ENCODE measurements around the gene TPSAB1. TPM values are rescaled to one million over a fixed set of nuclear protein-coding genes. Genes with fewer than 3 reads are reported as not detected.
"Not testable (repeated sequence)": the region's sequence is repeated elsewhere in the genome, so short reads cannot be mapped to it uniquely, and the experiment has no call there.

The TPSAB1 gene
- total and polyA plus RNA-seq, 8 donors = 1.1 to 17.0 (median 4.9) TPM

DNA sequence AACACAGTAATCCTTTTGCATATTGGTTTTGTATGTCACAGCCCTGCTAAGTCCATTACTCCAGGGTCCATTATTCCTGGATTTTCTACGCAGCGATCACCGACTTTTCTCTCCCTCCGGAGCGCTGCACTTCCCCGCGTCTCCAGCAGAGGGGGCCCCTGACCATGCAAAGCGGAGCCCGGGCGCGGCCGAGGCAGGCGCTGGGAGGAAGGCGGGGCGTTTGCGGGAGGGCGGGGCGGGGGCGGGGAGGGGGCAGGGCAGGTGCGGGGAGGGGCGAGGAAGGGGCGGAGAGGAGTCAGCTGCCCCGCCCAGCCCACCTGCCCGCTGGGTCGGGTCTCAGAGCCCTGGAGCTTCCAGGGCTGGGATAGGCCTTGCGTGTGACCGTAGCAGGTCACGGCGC, 3.8 kb upstream of the TPSAB1 start:
- H3K9me3 ChIP-seq; H3K4me1 ChIP-seq; DNase-seq; H3K27me3 ChIP-seq; H3K4me3 ChIP-seq; intact Hi-C loops (cut with DNase I); H3K27ac ChIP-seq; FAIRE-seq; H3K36me3 ChIP-seq: not testable (repeated sequence)
- no CpG with 5 or more reads among the region's 29 CpGs for WGBS, 2 donors
- peak; percentile 78 to 96 (median 88) for ATAC-seq

DNA sequence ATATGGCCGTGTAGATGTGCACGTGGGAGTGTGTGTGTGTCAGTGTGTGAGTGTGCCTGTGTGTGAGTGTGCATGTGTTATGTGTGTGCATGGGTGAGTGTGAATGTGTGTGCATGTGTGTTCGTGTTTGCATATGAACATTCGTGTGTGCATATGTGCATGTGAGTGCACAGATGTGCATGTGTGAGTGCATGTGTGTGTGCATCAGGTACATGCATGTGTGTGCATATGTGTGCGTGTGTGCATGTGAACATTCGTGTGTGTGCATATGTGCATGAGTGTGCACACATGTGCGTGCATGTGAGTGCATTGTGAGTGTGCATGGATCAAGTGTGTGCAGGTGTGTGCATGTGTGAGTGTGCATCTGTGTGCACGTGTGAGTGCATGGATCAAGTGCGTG, 2.5 kb upstream of the TPSAB1 start:
- H3K36me3 ChIP-seq = no peaks in the 10 kb centered on the region
- TF ChIP-seq, protein P1, sequence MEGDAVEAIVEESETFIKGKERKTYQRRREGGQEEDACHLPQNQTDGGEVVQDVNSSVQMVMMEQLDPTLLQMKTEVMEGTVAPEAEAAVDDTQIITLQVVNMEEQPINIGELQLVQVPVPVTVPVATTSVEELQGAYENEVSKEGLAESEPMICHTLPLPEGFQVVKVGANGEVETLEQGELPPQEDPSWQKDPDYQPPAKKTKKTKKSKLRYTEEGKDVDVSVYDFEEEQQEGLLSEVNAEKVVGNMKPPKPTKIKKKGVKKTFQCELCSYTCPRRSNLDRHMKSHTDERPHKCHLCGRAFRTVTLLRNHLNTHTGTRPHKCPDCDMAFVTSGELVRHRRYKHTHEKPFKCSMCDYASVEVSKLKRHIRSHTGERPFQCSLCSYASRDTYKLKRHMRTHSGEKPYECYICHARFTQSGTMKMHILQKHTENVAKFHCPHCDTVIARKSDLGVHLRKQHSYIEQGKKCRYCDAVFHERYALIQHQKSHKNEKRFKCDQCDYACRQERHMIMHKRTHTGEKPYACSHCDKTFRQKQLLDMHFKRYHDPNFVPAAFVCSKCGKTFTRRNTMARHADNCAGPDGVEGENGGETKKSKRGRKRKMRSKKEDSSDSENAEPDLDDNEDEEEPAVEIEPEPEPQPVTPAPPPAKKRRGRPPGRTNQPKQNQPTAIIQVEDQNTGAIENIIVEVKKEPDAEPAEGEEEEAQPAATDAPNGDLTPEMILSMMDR (IDR thresholded peaks at IDR 0.05) = no peak
- H3K27me3 ChIP-seq = no peaks in the 10 kb centered on the region
- H3K27ac ChIP-seq = no peak overlapping the region
- no peak for ATAC-seq
- H3K9me3 ChIP-seq = no peaks in the 10 kb centered on the region
- no peak for FAIRE-seq
- WGBS, 2 donors = 50 to 68% methylated on average over 9 of the region's 9 CpGs
- no peak overlapping the region for H3K4me3 ChIP-seq
- intact Hi-C loops (cut with DNase I) = no loop called here
- no peaks in the 10 kb centered on the region for H3K4me1 ChIP-seq
- DNase-seq = peak in 2 of 6 donors; percentile 4 to 11

DNA sequence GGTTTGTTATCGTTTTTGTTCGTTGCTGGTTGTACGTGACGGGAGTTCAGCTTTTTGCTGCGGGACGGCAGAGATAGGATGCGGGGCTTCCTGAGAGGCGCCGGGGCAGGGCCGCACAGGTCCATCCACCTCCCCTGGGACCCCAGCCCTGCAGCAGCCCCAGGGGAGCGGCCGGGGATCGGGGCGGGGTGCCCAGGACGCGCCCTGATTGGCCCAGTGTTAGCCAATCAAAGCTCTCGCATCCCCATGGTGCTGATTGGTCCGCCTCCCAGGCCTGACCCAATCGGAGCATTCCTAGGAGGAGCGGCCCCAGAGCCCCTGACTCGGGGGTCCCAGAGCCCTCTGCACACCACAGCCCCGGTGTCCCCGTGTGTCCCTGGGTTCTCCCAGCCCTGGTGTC, 1.6 kb upstream of the TPSAB1 start:
- DNase-seq = peak in 2 of 6 donors; percentile 4 to 19
- 57 to 59% methylated on average over 10 to 19 of the region's 23 CpGs for WGBS, 2 donors

GRCh38 chr16:1239575-1239974, 930 bp upstream of the TPSAB1 start:
- ATAC-seq; H3K4me1 ChIP-seq; FAIRE-seq; H3K4me3 ChIP-seq; H3K36me3 ChIP-seq; H3K27ac ChIP-seq; H3K27me3 ChIP-seq; H3K9me3 ChIP-seq; intact Hi-C loops (cut with DNase I): not testable (repeated sequence)
- DNase-seq = peak in 2 of 6 donors; percentile 17 to 78
- 68 to 71% methylated on average over 7 to 9 of the region's 9 CpGs for WGBS, 2 donors

More for the DNA sequence above, 1.6 kb upstream of the TPSAB1 start:
- H3K27me3 ChIP-seq; FAIRE-seq; H3K27ac ChIP-seq; intact Hi-C loops (cut with DNase I); H3K4me3 ChIP-seq; H3K36me3 ChIP-seq; H3K4me1 ChIP-seq; H3K9me3 ChIP-seq: not testable (repeated sequence)
- ATAC-seq = peak in 1 of 4 donors; percentile 21

- H3K9me3 ChIP-seq; H3K27me3 ChIP-seq; H3K4me1 ChIP-seq; intact Hi-C loops (cut with DNase I); H3K27ac ChIP-seq; H3K4me3 ChIP-seq; ATAC-seq; H3K36me3 ChIP-seq; FAIRE-seq: not testable (repeated sequence)
- 65 to 84% methylated on average over 10 to 11 of the region's 15 CpGs for WGBS, 2 donors
- peak in 1 of 6 donors; percentile 8 for DNase-seq
Observed at GRCh38 chr16:1241081-1241480, 576 bp downstream of the TPSAB1 start.

DNA sequence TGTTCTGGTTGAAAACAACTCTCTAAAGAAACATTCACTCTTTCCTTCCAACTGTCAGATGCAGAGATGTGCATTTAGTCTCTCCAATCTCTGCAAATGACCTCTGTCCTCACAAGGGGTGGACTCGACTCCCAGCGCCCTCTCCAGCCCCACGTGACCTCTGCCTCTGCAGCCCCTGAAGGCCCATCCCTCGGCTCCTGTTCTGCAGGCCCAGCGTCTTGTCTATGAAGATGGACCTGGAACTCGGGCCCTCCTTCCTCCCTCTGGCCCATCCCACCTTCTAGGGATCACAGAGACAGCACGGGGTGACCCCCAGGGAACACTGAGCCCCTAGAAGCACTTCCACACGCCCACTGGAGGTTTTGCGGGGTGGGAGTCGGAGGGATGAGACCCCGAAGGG, 2.9 kb downstream of the TPSAB1 start:
- H3K27me3 ChIP-seq; H3K4me1 ChIP-seq; H3K36me3 ChIP-seq; H3K27ac ChIP-seq; H3K9me3 ChIP-seq; H3K4me3 ChIP-seq; ATAC-seq; FAIRE-seq; intact Hi-C loops (cut with DNase I): not testable (repeated sequence)
- DNase-seq = peak in 1 of 6 donors; percentile 14
- WGBS, 2 donors = 33 to 35% methylated on average over 7 of the region's 11 CpGs

GRCh38 chr16:1243907-1244850, 3.7 kb downstream of the TPSAB1 start:
- H3K4me1 ChIP-seq; H3K27me3 ChIP-seq; H3K36me3 ChIP-seq; H3K9me3 ChIP-seq; H3K4me3 ChIP-seq; FAIRE-seq; H3K27ac ChIP-seq; intact Hi-C loops (cut with DNase I): not testable (repeated sequence)
- ATAC-seq (peak in 3 of 4 donors; percentile 6 to 76 (median 19)), DNase-seq (peak in 2 of 6 donors; percentile 52 to 60)
- 37 to 38% methylated on average over 24 to 28 of the region's 32 CpGs for WGBS, 2 donors

- intact Hi-C loops (cut with DNase I) = no loop called here
- 63 to 72% methylated on average over 12 of the region's 12 CpGs for WGBS, 2 donors
- no peak overlapping the region for H3K4me3 ChIP-seq
- no peaks in the 10 kb centered on the region for H3K36me3 ChIP-seq
- no peaks in the 10 kb centered on the region for H3K4me1 ChIP-seq
- ATAC-seq = peak in 1 of 4 donors; percentile 4
- H3K27ac ChIP-seq = no peak overlapping the region
- H3K9me3 ChIP-seq = no peaks in the 10 kb centered on the region
- H3K27me3 ChIP-seq = no peaks in the 10 kb centered on the region
- no peak for FAIRE-seq
- DNase-seq = no peak
- TF ChIP-seq, protein P1 (IDR thresholded peaks at IDR 0.05) = no peak
Observed at GRCh38 chr16:1244881-1245280, 4.4 kb downstream of the TPSAB1 start.
